HG02943 (cell line): ENCODE data around the gene PRMT1.
"Not testable (repeated sequence)": the region's sequence is repeated elsewhere in the genome, so short reads cannot be mapped to it uniquely, and the experiment has no call there.

Source experiments
- ATAC-seq: cut with Tn5 transposase; IDR thresholded peaks from one replicate; pipeline ENCODE4 v1.9.1; 2021; ENCODE audit warnings: mild to moderate bottlenecking, low read depth, moderate library complexity; ENCODE audit not compliant: unreplicated experiment

Gene PRMT1

DNA sequence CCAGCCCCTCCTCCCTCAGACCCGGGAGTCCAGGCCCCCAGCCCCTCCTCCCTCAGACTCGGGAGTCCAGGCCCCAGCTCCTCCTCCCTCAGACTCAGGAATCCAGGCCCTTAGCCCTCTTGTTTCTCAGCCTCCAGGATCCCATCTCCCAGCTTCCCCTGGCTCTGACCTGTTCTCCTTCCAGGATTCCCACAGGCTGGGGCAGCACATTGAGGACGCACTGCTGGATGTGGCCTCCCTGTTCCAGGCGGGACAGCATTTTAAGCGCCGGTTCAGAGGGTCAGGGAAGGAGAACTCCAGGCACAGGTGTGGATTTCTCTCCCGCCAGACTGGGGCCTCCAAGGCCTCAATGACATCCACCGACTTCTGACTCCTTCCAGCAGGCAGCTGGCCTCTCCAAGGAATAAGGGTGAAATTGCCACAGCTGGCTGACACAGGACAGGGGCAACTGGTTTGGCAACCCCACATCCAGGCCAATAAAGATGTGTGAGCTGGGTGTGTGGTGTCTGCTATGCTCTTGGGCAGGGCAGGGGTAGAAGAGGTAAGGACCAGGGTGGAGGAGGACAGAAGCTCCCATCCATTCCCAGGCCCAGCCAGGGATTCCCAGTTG, 36.3 kb downstream of the PRMT1 start:
- no peak for ATAC-seq

DNA sequence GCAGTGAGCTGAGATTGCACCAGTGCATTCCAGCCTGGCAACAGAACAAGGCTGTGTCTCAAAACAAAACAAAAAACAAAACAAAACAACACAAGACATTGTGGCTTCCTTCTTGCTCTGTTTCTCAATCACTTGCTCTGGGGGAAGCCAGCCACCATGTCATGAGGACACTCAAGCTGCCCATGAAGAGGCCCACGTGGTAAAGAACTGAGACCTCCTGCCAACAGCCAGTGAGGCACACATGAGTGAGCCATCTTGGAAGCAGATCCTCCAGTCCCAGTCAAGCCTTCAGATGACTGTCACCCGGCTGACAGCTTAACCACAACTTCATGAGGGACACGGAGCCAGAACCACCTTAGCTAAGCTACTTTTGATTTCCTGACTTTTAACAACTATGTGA, 39.1 kb downstream of the PRMT1 start:
- no peak for ATAC-seq

DNA sequence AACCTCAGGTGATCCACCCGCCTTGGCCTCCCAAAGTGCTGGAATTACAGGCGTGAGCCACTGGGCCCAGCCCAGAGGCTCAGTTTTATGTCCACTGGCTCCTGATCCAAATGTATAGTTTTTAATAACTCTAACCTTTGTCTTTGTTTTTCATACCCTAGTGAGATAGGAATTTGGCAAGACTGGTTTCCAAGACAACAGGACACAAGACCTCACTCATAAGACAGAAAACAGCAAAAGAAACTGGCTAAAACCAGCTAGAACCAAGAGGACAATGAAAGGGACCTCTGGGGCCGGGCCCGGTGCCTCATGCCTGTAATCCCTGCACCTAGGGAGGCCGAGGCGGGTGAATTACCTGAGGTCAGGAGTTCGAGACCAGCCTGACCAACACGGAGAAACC, 41.4 kb downstream of the PRMT1 start:
- ATAC-seq: no peak

DNA sequence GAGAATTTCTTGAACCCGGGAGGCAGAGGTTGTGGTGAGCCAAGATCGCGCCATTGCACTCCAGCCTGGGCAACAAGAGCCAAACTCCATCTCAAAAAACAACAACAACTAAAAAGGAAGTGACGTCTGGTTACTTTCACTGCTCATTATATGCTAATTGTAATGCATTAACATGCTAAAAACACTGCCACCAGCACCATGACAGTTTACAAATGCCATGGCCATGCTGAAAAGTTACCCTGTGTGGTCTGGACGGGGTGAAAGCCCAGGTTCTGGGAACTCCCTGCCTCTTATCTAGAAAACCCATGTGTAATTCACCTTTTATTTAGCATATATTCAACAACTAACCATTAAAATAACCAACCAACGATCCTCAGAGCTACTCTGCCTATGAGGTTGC, 41.9 kb downstream of the PRMT1 start:
- no peak for ATAC-seq

DNA sequence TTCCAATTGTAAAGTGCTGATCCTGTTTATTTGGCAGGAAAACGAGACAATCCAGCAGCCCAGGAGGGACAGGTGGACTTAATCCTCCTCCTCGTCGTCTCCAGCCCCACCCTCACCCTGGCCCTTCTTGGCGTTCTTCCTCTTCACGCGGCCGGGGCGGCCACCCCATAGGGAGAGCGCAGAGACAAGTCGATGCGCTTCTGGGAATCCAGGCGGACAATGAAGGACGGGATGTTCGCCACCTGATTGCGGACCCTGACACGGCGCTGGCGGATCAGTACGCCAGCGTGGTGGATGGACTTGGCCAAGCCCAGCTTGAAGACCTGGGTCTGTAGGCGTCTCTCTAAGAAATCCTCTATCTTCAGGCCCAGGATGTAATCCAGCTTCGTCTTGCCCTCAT, 42.3 kb downstream of the PRMT1 start:
- not testable (repeated sequence) for ATAC-seq

DNA sequence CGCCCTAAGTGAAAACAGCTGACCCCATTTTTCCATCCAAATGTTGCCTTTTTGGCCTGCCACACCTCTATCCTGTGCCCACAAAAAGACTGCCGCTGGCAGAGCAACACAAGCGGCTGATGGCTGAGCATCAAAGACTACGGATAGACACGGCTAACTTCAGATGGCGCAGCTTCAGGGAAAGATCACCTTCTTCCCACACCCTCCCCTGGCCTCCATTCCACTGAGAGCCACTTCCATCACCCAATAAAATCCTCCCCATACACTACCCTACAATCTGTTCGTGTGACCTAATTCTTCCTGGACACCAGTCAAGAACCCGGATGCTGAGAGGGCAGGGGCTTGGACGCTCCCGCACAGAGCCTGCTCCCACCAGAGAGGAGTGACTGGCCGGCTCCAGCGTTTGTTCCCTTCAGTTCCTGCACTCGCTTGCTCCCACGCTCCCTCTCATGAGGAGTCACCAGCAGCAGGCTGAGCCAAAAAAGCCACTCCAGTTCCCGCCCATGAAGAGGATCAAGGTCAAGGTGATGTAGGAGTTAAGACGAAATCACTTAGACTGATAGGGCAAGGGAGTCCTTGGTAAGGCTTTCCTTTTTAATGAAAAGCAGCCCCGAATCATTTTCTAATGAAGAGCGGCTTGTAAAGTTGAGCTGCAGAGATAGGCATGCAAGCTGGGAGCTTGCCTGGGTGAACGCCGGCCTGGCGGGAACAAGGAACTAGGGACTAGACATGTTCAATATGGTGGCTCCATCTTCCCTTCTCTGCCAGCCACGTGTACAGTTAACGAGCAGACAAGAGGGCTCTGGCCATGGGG, 50.4 kb downstream of the PRMT1 start:
- ATAC-seq: no peak

DNA sequence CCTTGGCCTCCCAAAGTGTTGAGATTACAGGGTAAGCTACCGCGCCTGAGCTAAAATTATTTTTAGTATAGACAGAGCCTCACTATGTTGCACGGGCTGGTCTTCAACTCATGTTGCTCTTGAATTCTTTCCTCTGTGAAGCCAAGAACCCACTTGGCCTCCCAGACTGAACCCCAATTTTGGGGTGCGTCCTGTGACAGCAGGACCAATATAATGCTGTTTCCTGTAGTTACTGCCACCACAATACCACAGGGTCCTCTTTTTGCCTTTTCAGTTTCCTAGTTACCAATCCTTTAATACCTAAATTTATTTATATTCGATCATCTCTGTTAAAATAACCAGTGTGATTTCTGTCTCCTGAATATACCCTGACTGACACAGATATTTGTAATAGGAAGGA, 53.1 kb downstream of the PRMT1 start:
- ATAC-seq: no peak
